PFSK-1 (cell line): ENCODE data around the gene SGSH.

Source experiments
- POLR2AphosphoS5 ChIP-seq: IDR thresholded peaks from 2 replicates; pipeline ENCODE4 v1.6.1; 2012; ENCODE audit warnings: low read depth, mild to moderate bottlenecking, control low read depth, low read length, moderate library complexity
- REST ChIP-seq, 2 experiments: IDR thresholded peaks; 2 replicates each; pipeline versions ENCODE4 v1.6.1 to v1.8.0; 2011 to 2012; ENCODE audit warnings: low read depth in 2 of 2, low read length in 2 of 2, control low read depth in 1 of 2, inconsistent platforms in 1 of 2, mild to moderate bottlenecking in 1 of 2, moderate library complexity in 1 of 2; ENCODE audit not compliant: insufficient read depth in 1 of 2

GRCh38 chr17:80191865-80192661 is 28.1 kb downstream of the SGSH start:
- TF ChIP-seq REST (IDR thresholded peaks at IDR 0.05; ENCODE audit: insufficient read depth in 1 of 2, low read depth in 2 of 2, low read length in 2 of 2) (no peak), POLR2AphosphoS5 (no peak)
